ELF-1 (cell line): Measurements from ENCODE around the gene UTF1.
"Not testable (repeated sequence)": the region's sequence is repeated elsewhere in the genome, so short reads cannot be mapped to it uniquely, and the experiment has no call there.

Source experiments
- DNase-seq: peaks from one replicate; pipeline ENCODE4 v3.0.0-alpha.2; 2016; ENCODE audit warnings: low read depth, low spot score

The UTF1 gene

DNA sequence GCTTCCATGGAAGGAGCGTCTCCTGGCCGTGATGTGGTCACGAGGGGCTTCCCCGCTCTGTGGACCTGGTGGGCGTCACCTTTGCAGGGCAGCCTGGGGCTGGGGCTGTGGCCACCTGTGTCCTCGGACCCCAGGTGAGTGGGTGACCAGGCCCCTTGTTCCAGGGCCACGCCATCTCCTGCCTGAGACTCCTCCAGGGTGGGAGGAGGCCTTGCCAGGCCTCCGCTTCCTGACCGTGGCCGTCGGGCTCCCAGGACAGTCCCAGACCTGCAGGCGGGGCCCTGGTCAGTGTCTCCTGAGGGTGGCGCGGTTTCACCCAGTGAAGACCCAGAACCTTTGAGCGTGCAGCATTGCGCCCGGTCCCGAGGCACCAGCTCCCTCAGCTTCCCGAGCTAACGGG is 20.4 kb upstream of the UTF1 start:
- no peak for DNase-seq

DNA sequence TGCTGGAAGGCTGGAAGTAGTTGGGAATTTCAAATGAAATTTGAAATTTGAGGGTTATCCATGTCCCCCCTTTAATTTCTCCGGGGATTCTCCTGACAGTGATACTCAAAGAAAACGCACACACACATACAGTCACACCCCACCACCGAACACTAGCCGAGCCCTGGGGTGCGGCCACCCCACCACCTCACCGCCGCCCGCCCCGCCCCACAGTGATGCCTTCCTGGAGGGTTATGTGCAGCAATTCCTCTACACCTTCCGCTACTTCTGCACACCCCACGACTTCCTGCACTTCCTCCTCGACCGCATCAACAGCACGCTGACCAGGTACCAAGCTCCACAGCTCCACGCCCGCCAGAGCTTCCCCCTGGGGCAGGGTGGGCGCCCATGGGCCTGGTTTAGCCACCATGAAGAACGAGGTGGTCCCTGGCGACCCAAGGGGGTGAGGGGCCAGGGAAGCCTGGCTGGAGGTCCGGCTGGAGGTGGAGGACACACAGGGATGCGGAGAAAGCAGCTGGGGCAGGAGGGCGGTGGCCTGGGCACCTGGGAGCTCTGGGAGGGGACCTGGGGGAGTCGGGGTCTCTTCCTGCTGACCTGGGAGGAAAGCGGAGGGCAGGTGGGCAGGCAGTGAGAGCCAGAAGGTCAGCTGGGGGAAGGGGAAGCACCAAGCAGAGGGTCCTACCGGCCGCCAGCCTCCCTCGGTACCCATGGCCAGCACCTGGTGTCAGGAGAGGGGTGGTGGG is 19.4 kb upstream of the UTF1 start:
- no peak for DNase-seq

DNA sequence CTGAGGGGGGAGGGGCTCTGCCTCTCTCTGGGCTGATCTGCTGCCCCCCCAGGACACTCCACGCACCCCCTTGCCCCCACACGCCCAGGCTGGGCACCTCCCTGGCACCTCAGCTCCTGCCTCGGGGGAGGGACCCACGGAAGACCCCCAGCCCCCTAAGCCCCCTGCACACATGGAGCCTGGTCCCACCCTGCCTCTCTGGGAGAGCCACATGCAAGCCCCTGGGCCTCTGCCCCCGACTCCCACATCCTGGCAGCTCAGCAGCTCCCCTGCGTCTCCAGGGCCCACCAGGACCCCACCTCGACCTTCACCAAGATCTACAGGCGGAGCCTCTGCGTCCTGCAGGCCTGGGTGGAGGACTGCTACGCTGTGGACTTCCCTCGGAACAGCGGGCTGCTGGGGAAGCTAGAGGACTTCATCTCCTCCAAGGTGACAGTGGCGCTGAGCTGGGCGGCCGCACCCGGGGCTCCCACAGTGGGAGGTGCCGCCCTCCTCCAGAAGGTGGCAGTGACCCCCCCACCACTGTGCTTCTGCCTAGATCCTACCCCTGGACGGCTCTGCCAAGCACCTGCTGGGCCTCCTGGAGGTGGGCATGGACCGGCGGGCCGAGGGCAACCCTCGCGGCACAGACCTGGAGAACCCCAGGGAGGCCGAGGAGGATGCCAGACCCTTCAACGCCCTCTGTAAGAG is 18.7 kb upstream of the UTF1 start:
- no peak for DNase-seq

DNA sequence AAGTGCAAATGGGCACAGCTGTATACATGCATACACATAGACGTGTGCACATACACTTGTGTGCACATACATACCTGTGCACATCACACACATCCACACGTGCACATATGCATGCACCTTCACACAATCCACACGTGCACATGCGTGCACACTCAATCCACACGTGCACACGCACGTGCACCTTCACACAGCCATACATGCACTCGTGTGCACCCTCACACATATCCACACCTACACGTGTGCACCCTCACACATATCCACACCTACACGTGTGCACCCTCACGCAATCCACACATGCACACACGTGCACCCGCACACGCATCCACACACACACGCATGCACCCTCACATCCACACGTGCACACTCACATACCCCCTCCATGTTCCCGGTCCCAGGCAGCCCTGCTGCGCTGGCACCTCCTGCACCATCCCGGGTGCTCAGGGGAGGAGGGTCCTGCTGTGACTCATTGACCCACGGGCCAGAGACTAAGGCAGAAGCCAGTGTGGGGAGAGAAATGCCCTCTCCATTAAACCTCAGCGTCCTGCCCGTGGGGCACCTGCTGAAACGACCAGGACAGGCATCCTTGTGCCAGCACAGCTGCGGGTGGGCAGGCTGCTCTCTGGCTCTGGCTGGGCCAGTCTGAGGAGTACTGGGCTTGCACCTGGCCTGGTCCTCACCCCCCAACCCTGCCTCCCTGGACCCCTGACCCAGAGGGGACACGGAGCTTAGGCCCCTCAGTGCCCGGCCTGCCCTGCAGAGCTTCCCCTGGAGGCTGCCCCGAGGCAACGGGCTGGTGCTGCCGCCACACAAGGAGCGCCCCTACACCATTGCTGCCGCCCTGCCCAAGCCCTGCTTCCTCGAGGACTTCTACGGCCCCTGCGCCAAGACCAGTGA is 17.8 kb upstream of the UTF1 start:
- no peak for DNase-seq

DNA sequence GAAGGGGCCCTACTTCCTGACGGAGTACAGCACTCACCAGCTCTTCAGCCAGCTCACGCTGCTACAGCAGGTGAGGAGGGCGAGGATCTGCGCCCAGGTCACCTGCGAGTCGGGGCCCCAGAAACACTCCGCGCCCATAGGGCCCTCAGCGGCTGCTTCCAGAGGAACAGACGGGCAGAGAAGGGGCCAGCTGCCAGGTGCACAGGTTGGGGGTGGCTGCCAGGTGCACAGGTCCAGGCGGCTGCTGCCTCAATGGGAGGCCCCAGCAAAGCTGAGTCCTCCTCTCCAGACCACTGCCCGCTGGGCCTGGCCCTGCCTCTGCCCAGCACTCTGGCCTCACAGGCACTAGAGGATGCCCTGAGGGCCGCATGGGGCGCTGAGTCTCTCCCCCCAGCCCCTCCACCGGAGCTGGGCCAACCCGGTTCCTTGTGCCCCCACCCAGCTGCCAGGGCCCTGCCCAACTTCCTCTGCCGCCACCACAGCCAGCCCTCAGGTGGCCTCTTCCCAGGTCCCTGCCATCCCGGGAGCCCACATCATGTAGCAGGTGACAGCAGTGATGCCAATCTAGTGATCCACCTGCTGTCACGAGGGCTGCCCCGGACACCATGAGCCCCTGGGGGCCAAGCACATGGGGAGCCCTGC is 17.0 kb upstream of the UTF1 start:
- no peak for DNase-seq

DNA sequence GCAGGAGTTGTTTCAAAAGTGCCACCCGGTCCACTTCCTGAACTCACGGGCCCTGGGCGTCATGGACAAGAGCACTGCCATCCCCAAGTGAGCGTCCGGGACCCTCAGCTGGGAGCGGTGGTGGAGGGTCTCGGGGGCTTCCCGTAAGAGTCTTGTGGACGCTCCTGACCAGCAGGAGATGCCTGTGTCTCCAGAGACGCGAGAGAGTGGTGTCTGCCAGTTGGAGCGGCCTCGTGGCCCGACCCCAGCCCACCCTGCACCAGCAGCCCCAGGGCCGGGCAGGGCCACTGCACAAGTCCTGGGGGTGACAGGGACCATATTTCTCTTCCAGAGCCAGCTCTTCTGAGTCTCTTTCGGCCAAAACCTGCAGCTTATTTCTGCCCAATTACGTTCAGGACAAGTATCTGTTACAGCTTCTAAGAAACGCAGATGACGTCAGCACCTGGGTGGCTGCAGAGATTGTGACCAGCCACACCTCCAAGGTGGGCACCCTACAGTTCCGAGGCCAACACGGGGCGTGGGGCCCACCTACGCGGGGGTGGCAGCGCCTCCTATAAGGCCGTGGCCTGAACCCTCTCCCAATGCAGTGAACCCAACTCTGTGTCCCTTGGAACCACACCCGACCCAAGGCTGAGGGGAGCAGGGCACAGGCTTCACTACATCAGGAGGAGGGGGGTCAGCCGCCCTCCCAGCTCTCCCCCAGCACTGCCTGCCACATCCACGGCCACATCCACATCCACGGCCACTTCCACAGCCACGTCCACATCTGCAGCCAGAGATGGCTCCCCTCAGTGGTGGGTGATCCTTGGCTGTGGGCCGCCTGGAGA is 16.2 kb upstream of the UTF1 start:
- DNase-seq, result no peak

DNA sequence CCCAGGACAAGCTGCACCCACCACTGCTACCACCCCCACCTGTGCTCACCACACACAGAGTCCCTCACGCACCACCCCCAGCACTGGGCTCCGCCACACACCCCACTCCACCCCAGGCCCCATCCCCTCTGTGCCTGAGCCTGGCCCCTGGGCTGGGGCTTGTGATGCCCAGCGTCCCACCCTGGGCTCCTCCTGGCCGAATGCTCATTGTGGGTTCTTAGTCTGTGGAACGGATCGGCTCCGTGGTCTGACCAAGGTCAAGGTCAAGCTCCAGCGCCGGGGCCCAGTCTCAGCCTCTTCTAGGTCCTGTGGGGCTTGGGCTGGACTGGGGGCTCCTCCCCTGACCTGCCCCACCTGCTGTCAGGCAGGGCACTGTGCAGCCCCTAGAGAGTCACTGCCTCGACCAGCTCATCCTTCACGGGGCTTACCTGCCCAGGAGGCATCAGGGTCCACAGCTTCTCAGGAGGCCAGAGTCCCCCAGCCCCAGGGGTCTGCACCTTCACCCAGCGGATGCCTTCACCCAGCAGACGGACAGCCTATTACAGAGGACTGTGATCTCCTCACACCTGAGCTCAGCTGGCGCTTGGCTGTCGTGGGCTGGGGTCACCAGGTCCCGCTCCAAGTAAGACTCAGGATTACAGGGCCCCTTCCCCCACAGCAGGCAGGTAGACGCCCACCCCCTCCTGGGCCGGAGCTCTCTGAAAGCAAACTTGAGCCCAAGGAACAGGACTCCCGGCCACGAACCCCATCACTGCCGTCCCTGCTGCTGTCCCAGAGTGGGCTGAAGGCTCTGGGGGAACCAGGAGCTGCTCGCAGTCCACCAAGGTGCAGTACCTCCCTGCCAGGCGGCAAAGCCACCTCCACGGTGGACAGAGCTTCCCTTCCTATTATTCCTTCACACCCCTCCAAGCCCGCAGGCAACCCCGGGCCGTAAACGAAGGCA is 15.3 kb upstream of the UTF1 start:
- DNase-seq, result no peak

DNA sequence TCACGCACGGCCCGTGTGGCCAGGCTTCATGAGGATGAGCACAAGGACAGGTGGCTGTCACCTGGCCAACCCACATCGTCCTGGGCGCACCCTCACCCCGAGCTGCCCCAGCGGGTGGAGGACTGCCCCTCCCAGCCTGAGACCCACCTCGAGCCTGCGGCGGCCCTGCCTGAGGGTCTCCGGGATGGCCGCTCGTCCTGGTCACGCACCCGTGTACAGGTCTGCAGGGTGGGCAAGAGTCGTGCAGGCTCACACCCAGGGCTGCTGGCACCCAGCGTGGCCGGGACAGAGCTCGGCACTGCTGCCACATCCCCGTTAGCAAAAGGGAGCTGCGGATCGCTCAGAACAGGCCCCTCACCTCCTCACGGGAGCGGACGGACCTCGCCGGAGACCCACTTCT is 14.4 kb upstream of the UTF1 start:
- DNase-seq, result no peak

DNA sequence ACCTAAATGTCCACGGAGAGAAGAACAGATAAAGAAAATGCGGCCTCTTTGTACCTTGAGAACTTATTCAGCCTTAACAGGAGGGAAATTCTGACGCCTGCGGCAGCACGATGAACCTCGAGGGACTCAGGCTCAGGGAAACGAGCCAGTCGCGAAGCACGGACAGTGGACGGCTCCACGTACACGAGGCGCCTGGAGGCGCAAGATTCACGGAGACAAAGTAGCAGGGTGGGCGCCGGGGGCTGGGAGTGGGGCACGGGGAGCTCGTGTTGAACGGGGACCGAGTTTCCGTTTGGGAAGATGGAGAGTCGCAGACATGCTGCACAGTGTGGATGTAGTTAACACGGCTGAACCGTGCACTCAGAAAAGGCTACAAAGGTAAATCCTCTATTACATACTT is 13.2 kb upstream of the UTF1 start:
- DNase-seq, result no peak

DNA sequence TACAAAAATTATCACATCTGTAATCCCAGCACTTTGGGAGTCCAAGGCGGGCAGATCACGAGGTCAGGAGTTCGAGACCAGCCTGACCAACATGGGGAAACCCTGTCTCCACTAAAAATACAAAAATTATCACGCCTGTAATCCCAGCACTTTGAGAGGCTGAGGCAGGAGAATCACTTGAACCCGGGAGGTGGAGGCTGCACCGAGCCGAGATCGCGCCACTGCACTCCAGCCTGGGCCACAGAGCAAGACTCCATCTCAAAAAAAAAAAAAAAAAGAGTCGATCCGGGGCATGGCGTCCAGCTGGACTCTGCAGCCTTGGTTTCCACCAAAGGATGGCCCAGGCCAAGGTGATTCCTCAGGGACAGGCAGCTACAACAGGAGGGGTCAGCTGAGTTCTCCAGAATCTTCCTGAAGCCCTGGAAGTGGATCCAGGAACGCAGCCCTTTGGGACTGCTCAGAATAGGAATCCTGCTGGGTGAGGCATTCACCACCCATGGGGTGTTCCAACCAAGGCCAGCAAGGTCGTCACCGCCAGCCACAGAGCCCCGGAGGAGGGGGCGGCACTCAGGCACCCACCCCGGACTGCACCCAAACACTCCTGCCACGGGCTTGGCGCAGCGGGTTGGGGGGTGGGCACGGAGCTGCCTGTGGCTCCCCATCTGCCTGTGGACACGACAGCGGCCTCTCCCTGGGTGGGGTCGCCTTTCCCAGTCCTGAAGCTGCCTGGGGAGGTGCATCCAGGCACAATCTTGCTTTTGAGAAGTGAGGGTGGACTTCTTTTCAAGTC is 12.0 kb upstream of the UTF1 start:
- DNase-seq, result no peak

DNA sequence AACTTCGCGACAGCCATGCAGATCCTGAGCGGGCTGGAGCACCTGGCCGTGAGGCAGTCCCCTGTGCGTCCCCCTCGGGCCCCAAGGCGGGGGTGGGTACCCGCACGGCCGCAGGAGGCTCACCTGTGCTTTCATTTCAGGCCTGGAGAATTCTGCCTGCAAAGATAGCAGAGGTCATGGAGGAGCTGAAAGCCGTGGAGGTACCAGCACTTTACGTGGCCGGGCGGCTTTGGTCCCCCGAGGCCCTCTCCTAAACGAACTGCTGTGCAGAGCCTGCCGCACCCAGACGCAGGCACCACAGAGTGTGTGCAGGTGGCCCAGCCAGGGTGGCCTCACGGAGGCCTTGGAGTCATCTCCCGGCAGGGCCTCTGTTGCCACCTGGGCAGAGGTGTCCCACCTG is 11.1 kb upstream of the UTF1 start:
- no peak for DNase-seq

DNA sequence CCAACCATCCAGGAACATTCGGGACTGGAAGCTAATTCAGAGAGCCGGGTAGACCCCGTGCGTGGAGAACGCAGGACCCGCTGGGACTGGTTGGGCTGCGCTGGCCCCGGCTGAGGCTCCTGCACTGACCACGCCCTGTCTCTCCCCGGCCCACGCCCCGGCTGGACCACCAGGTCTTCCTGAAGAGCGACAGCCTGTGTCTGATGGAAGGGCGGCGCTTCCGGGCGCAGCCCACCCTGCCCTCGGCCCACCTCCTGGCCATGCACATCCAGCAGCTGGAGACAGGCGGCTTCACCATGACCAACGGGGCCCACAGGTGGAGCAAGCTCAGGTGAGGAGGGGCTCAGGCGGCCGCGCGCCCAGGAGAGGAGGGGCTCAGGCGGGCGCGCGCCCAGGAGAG is 10.2 kb upstream of the UTF1 start:
- peak; percentile 86 for DNase-seq

DNA sequence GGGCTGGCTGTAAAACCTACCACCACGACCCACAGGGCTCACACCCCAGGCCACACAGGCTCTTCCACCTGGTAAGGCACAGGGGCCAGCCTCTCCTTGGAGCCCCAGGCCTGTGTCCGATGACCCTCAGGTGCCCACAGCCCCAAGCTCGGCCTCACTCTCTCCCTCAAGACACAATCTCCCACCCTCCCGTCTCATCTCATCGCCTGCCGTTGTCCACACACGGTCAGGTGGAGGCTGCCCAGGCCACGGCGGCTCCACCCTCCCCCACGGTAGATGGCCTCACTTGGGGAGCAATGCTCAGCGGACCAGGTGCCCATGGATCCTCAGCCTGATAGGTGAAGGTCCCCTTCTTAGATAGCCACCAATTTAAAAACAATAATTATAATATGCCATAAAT is 8.7 kb upstream of the UTF1 start:
- DNase-seq, result no peak

DNA sequence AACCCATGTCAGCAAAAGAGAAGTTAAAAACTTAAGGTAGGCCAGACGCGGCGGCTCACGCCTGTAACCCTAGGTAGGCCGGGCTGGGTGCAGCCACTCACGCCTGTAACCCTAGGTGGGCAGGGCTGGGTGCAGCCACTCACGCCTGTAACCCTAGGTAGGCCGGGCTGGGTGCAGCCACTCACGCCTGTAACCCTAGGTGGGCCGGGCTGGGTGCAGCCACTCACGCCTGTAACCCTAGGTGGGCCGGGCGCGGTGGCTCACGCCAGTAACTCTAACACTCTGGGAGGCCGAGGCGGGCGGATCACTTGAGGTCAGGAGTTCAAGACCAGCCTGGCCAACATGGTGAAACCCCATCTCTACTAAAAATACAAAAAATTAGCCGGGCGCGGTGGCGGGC is 8.3 kb upstream of the UTF1 start:
- not testable (repeated sequence) for DNase-seq

DNA sequence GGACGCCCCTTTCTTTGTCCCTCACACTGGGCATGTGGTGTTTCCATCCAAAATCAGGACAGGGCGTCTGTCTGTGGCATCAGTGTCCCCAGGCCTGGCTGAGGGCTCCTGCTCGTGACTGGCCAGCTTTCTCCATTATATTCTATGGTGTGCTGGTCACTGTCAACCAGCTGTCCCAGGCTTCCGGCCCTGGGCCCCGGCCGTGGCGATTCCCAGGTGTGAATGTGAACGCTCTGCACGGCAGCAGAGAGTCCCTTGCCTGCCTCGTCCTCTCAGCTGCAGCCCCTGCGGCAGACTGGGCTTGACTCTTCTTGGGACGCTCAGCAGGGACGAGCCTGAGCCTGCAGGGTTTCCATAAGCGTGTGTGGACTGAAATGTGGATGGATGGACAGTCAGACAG is 5.9 kb upstream of the UTF1 start:
- DNase-seq, result no peak

DNA sequence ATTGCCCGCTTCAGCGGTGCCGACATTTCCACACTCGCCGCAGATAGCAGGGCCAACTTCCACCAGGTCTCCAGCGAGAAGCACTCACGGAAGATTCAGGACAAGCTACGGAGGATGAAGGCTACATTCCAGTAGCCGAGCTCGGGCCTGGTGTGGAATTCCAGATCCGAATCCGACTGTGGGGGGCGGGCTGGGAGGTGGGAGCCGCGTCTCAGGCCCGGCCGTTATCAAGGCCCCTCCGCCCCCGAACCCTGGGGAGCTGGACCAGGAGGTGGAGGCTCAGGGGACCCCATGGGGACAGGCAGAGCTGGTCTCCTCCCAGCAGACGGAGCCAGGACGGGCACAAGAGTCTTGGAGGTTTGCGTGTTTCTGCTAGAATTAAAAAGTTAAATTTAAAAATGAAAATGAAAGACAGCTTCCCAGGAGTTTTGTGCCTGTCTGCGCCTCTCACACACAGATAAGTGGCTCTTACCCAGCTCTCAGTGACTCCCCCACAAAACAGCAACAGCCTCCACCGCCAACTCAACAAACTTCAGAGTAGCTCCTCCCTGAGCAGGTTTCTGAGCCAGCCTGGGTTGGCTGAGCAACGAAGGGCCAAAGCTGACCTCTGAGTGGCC is 5.2 kb upstream of the UTF1 start:
- DNase-seq, result no peak

DNA sequence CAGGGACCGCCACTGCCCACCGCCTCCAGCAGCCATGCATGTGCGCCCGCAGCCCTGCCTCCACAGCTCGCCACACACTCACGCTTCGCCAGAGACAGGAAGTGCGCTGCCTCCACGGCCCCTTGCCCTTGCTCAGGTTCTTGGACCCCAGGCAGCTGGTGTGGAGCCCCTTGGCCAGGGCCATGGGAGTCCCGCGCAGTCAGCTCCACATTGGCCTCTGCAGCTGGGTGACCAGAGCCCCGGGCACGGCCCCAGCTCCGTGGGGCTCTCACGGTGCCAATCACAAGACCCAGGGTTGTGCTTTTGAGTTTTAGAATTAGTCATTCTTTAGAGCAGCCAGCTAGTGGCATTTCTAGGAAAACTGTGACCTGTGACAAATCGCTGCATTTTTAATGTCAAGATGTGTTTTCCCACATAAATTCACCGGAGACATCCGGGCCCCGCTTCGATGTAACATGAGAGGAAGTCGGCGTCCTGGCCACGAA is 4.3 kb upstream of the UTF1 start:
- no peak for DNase-seq

DNA sequence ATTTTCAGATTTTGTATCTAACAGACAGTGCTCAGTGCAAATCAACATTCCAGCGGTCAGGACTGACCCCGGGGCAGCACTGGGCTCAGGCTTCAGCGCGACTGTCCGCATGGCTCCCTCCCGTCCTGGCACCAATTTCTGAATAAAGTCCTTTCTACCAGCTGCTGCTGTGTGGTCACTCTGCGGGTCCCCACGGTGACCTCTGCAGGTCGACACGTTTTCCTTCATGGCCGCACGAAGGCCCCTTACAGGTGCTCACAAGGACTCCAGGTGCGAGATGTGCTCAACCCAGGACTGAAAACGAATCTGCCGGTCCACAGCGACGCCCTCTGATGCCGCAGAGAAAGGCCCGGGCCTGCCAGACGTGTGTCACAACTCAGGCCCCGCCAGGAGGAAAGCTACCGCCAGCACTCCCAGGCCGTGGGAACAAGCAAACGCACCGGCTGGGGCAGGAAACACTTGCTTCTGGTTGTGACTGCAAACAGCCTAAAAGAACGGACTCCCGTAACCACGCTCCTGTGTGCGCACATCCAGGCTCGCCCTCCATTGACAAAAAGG is 3.7 kb upstream of the UTF1 start:
- DNase-seq, result peak; percentile 68
